Stimulated activated CD4-positive, alpha-beta T cell treated with anti-CD3 and anti-CD28 coated beads, Interleukin-2, amount 100 ng/mL, for 24 hours (primary cell): ENCODE measurements around the gene CBLC.

Source experiments
- DNase-seq, 2 donors: peaks; one replicate each; pipeline ENCODE4 v3.0.0-alpha.2; 2020

CBLC gene

GRCh38 chr19:44803442-44804428, 26.0 kb downstream of the CBLC start:
- no peak for DNase-seq

GRCh38 chr19:44806291-44806690, 28.6 kb downstream of the CBLC start:
- no peak for DNase-seq

- no peak for DNase-seq
These were observed 29.5 kb downstream of the CBLC start for GRCh38 chr19:44807162-44807561.

GRCh38 chr19:44807652-44808462, 30.2 kb downstream of the CBLC start:
- no peak for DNase-seq

GRCh38 chr19:44808463-44809371, 31.0 kb downstream of the CBLC start, which contains the start of gene BCAM:
BCAM (plus strand) TSS chr19:44809103; CDS start chr19:44809125, 22 bp downstream.
- peak in 1 of 2 donors; percentile 15 for DNase-seq

- no peak for DNase-seq
These were observed 32.0 kb downstream of the CBLC start for GRCh38 chr19:44809577-44810233.

- DNase-seq: no peak
These were observed 32.8 kb downstream of the CBLC start for GRCh38 chr19:44810234-44811121.

- no peak for DNase-seq
These were observed 33.4 kb downstream of the CBLC start for GRCh38 chr19:44811122-44811419.

GRCh38 chr19:44812142-44812718, 34.5 kb downstream of the CBLC start:
- no peak for DNase-seq

GRCh38 chr19:44813070-44813840, 35.6 kb downstream of the CBLC start:
- no peak for DNase-seq

- no peak for DNase-seq
These were observed 36.3 kb downstream of the CBLC start for GRCh38 chr19:44813841-44814470.

GRCh38 chr19:44814517-44814916, 36.8 kb downstream of the CBLC start:
- DNase-seq: no peak

GRCh38 chr19:44816301-44816700, 38.6 kb downstream of the CBLC start:
- no peak for DNase-seq

- no peak for DNase-seq
These were observed 40.2 kb downstream of the CBLC start for GRCh38 chr19:44817725-44818465.

- no peak for DNase-seq
These were observed 40.9 kb downstream of the CBLC start for GRCh38 chr19:44818466-44819031.

GRCh38 chr19:44819246-44819832, 41.6 kb downstream of the CBLC start:
- no peak for DNase-seq

GRCh38 chr19:44820648-44821609, 43.2 kb downstream of the CBLC start:
- DNase-seq: no peak
